NOMO-1 treated with dmso at 0.1 percent for 144 hours (cell line): ENCODE results near the gene ARID5A.
A peak's percentile ranks its signal among the peaks of the same experiment; 100 is the strongest.
"Not testable (repeated sequence)": the region's sequence is repeated elsewhere in the genome, so short reads cannot be mapped to it uniquely, and the experiment has no call there.

Experiments
- DNase-seq: peaks from one replicate; lab custom pipeline; 2025; ENCODE audit not compliant: unreplicated experiment; lab: John Stamatoyannopoulos, UW

Gene ARID5A

GRCh38 chr2:96554293-96555145 lies 18.0 kb downstream of the ARID5A start:
- peak; percentile 28 for DNase-seq

- DNase-seq: no peak
Observed at GRCh38 chr2:96555146-96555610, 18.6 kb downstream of the ARID5A start.

- DNase-seq: no peak
Observed at GRCh38 chr2:96556441-96557330, 20.1 kb downstream of the ARID5A start.

GRCh38 chr2:96557421-96557820 lies 20.9 kb downstream of the ARID5A start:
- DNase-seq: not testable (repeated sequence)

- DNase-seq: no peak
Observed at GRCh38 chr2:96558061-96558460, 21.5 kb downstream of the ARID5A start.

GRCh38 chr2:96558485-96558884 lies 21.9 kb downstream of the ARID5A start:
- DNase-seq: no peak

GRCh38 chr2:96564026-96564425 lies 27.5 kb downstream of the ARID5A start:
- no peak for DNase-seq

- no peak for DNase-seq
Observed at GRCh38 chr2:96564563-96564962, 28.0 kb downstream of the ARID5A start.

GRCh38 chr2:96565111-96565510 lies 28.6 kb downstream of the ARID5A start:
- DNase-seq: no peak

- DNase-seq: no peak
Observed at GRCh38 chr2:96568094-96568493, 31.5 kb downstream of the ARID5A start.

GRCh38 chr2:96574364-96574763 lies 37.8 kb downstream of the ARID5A start:
- DNase-seq: no peak

- no peak for DNase-seq
Observed at GRCh38 chr2:96575785-96576456, 39.4 kb downstream of the ARID5A start.

- no peak for DNase-seq
Observed at GRCh38 chr2:96577501-96577900, 40.9 kb downstream of the ARID5A start.

- DNase-seq: no peak
Observed at GRCh38 chr2:96578731-96579130, 42.2 kb downstream of the ARID5A start.

- DNase-seq: no peak
Observed at GRCh38 chr2:96579422-96579821, 42.9 kb downstream of the ARID5A start.

GRCh38 chr2:96580771-96581170 lies 44.2 kb downstream of the ARID5A start:
- DNase-seq: no peak

GRCh38 chr2:96584017-96584416 lies 47.5 kb downstream of the ARID5A start:
- DNase-seq: no peak

GRCh38 chr2:96587843-96588242 lies 51.3 kb downstream of the ARID5A start:
- DNase-seq: no peak

GRCh38 chr2:96591054-96591453 lies 54.5 kb downstream of the ARID5A start:
- DNase-seq: no peak

GRCh38 chr2:96591494-96591893 lies 54.9 kb downstream of the ARID5A start:
- no peak for DNase-seq

GRCh38 chr2:96594282-96594681 lies 57.7 kb downstream of the ARID5A start:
- no peak for DNase-seq
